Stimulated activated CD8-positive, alpha-beta memory T cell treated with anti-CD3 and anti-CD28 coated beads, Interleukin-15, amount 100 ng/mL, for 48 hours (primary cell): ENCODE measurements around the gene TNFAIP1.
A peak's percentile ranks its signal among the peaks of the same experiment; 100 is the strongest.
"Not testable (repeated sequence)": the region's sequence is repeated elsewhere in the genome, so short reads cannot be mapped to it uniquely, and the experiment has no call there.

Experiments
- DNase-seq, 2 donors: peaks; one replicate each; pipeline ENCODE4 v3.0.0-alpha.2; 2020; ENCODE audit warnings: low read depth in 2 of 2

TNFAIP1 gene, protein sequence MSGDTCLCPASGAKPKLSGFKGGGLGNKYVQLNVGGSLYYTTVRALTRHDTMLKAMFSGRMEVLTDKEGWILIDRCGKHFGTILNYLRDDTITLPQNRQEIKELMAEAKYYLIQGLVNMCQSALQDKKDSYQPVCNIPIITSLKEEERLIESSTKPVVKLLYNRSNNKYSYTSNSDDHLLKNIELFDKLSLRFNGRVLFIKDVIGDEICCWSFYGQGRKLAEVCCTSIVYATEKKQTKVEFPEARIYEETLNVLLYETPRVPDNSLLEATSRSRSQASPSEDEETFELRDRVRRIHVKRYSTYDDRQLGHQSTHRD

DNA sequence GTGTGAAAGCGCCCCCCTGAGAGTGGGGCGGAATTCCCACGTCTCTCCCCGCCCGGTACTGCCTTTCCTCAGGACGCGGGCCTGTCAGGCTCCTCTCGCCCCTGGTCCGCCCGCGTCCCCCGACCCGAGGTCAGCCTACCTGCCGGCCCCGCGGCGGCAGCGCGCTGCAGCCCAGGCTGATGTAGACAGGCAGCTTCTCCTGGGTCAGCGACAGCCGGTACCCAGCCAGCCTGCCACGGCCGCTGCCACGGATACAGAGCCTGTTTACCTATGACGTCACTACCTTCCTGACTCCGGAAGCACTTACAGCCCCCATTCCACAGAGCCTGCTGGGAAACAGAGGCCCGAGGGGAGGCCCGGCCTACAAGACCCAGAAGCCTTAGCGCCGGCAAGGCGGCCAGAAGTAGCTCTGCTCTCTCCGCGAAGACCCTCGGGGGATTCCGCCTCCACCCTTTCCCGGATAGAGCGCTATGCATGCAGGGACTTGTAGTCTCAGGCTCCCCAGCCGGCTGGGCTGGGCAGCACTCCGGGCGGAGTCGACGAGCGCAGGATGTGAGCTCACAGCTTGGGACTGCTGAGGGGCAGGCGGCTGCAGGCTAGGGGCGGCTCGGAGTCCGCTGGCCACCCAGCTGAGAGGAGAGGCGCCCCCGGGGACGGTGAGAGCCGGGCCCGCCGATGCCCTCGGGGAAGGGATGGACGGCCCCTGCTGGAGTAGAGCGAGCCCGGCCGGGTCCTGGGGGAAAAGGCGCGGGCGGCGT is at the start of gene TNFAIP1, which contains the start of gene IFT20:
TSS of gene TNFAIP1 (plus strand) at position 561 of the 758 bp plus-strand sequence. CDS start 3,761 bp downstream, outside the sequence.
TSS of gene IFT20 (minus strand) at position 272 of the 758 bp plus-strand sequence. CDS start 3,487 bp downstream, outside the sequence.
- DNase-seq = peak; percentile 97 to 99

DNA sequence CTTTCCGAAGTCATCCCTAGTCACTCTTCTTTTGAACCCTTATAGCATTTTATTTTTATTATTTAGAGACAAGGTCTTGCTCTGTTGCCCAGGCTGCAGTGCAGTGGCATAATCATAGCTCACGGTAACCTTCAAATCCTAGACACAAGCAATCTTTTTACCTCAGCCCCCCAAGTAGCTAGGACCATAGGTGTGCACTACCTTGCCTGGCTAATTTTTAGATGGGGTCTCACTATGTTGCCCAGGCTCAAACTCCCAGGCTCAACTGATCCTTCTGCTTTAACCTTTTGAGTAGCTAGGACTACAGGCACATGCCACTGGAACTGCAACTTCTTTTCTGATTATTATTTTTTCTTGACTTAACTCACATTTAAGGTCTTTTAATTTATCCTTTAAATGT is 49.6 kb upstream of the TNFAIP1 start:
- no peak for DNase-seq

DNA sequence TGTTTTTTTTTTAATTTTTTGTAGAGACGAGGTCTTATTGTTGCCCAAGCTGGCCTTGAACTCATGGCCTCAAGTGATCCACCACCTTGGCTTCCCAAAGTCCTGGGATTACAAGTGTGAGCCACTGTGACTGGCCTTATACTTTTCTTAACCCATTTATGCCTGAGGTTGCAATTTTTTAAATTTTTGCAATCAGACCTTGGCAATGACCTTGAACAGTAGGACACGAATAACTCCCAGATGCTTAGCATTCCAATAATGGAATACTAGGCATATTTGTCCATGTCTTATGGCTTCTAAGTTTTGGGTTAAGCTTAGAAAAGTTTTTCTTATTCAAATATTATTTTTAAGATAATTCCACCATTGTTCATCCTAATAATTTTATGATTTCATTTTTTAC is 44.9 kb upstream of the TNFAIP1 start:
- no peak for DNase-seq

DNA sequence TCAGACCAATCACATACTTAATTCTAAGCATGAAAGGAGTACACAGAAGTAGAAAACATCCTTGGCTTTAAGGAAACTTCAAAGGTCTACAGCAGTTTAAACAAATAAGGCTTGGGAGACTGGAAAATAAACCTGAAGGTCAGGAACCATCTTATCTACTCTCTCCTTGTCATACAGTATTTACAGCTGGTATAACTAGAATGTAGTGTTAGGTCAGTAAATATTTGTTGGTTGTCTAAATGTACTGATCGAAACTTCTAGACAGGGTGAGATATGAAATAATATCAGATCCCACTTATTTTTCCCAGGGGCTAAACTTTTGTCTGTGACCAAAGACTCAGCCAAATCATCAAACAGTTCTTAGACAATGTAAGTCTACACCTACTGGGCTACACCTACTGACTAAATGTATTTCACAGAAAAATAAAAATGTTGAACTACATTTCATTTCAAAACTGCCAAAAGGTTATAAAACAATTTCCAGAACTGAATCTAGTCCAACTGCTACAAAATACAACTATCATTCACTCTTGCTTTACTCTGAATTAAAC is 43.7 kb upstream of the TNFAIP1 start:
- DNase-seq = no peak

DNA sequence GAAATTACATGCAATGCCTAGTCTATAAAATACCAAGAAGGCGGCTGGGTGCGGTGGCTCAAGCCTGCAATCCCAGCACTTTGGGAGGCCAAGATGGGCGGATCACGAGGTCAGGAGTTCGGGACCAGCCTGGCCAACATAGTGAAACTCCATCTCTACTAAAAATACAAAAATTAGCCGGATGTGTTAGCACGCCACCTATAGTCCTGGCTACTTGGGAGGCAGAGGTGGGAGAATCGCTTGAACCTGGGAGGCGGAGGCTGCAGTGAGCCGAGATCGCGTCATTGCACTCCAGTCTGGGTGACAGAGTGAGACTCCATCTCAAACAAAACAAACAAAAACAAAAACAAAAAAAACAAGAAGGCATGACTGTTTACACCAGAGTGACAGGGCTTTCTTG is 42.7 kb upstream of the TNFAIP1 start:
- DNase-seq = not testable (repeated sequence)

DNA sequence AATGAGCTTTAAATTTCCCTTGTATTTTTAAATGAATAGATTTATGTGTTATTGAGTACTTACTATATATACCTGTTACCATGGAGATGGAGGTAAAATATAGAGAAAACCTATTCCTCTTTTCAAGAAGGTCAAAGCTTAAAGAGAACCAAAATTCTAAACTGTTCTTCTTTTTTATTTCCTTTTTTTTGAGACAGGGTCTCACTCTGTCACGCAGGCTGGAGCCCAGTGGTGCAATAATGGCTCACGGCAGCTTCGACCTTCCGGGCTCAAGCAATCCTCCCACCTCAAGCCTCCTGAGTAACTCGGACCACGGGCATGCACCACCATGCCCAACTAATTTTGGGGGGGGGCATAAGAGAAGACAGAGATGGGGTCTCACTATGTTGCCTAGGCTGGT is 41.6 kb upstream of the TNFAIP1 start:
- DNase-seq = no peak

DNA sequence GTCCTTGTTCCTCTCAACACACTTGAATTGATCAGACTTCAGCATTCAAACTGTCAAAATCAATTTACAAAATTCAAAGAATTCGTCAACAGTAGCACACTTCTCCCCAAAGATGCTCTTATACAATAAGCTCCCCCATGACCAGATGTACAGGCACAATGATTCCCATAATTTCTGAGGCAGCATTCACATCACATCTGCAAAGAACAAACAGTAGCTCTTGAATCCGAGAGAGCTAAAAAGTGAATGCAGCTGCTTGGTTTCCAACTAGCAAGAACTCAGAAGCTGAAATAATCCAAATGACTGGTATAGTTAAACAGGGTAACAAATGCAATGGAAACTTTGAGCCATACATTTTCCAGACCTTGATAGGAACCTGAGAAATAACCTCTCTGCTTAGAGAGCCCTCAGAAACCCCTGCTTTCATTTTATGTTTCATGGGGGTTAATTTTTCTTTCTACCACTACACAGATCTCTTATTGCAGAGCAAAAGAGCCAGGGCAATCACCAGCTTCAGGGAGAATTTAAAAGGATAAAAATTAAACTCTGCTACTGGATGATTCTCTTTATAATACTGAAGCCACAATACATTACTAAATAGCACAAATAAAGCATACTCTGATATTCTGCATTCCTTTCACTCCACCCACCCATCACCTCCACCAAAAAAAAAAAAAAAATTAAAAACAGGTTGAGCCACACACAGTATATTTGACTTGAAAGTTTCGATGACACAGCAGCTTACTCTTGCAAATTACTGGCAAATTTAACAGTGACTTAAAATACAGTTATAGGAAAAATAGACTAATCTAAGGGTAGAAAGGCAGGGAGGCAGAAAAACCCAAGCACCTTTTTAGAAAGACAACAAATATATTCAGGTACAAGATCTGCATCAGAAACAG is 39.6 kb upstream of the TNFAIP1 start:
- no peak for DNase-seq

DNA sequence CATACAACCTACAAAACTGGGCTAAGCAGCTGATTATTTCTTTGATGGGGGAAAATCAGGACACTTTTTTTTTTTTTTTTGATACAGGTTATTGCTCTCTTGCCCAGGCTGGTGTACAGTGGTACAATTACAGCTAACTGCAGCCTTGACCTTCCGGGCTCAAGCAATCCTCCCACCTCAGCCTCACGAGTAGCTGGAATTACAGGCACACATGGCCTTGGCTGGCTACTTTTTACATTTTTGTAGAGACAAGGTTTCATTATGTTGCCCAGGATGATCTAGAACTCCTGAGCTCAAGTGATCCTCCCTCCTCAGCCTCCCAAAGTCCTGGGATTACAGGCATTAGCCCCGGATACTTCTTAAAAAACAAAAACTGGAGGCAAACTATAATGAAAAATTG is 37.1 kb upstream of the TNFAIP1 start:
- no peak for DNase-seq

DNA sequence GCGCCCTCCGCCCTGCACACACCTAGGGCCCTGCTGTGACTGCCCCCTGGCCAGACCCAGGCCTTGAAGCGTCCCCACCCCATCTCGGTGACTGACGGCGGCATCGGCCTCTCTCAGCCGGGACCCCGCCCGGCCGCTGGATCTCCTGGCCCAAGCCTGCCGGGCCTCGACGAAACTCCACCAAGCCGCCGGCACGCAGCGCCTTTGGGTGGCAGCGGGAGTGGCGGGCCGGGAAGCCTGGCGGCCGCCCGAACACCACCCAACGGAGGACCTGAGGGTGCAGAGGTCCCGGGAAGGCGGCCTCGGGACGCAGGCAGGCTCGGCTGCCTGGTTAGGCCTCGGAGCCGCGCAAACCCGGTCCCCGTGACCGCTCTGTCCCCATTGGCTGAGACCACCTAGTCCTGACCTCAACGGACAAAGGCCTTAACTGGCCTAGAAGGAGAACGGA is 28.6 kb upstream of the TNFAIP1 start:
- DNase-seq = no peak

DNA sequence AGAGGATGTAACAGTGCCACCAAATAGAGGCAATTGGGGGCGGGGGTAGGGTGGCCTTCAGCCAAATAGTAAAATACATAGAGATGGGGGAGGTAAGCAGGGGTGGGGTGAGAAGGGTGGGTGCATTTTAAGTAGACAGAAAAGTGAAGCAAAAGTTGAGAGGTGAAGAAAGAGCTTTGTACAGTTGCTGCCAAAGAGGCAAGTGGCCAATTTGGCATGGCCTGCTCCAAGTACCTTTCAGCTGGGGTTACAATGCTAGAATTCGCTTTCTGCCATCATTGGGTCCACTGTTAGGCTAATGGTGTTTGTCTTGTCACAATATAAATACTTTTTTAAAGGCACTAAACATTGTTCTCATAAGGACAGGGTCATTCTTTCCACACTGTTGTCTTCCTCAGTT is 21.7 kb upstream of the TNFAIP1 start:
- DNase-seq = no peak

DNA sequence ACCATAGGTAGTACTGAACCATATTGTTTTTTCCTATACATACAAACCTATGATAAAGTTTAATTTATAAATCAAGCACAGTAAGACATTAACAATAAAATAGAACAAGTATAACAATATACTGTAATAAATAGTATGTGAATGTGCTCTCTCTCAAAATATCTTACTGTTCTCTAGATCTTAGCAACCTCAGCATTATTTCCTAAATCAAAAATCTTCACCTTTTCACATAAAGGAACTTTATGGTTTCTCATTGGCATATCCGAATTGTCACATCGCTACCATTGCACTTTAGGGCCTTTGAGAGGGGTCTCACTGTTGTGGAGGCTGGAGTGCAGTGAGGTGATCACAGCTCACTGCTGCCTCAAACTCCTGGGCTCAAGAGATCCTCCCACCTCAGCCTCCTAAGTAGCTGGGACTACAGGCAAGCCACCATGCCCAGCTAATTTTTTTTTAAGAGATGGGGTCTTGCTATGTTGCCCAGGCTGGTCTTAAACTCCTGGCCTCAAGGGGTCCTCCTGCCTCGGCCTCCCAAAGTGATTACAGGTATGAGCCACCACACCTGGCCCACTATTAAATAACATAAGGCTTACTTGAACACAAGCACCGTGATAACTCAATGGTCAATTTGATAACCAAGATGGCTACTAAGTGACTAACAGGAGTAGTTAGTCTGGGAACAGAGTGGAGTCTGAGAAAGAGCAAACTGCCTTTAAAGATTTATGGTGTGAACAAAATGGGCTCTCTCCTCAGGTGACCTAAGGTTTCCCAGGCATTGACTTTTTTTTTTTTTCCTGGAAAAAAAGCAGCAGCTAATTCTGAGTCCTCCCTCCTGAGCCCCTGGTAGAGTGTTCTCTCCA is 19.5 kb upstream of the TNFAIP1 start:
- DNase-seq = no peak

DNA sequence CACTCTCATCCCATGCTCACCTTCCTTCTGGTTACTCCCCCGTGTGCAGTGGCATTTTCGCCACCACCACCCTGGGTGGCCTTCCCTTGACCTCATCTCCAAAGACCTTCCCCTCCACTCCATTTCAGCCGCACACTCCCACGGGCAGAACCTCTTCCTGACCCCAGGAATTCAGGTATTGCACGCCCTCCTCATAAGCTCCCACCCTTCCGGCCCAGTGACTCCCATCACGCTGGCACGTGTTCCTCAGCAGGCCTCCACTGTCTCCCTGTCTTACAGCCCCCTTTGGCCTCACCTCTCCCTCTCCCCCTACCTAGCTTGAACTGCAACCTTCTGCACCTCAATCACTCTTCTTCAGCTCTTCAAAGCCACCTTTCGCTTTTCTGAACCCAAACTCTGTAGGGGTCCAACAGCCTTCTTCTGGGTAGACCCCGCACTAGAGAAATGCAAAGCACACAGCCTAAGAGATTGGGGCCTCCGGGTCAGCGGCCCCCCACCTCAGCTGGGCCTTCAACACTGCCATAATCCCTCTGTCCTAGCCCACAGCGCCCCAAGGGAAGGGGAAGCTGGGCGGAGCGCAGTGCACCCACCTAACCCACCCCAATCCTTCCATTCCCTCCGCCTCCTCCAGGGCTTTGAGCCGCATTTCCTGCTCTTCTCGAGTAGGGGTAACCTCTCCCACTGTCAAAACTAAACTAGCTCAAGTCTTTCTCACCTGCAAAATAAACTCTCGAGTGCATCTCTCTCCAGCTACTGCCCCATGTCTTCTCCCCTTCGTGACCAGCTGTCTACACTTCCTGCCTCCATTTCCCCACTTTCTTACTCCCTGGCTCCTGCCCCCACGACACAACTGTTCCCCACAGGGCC is 18.2 kb upstream of the TNFAIP1 start:
- no peak for DNase-seq

DNA sequence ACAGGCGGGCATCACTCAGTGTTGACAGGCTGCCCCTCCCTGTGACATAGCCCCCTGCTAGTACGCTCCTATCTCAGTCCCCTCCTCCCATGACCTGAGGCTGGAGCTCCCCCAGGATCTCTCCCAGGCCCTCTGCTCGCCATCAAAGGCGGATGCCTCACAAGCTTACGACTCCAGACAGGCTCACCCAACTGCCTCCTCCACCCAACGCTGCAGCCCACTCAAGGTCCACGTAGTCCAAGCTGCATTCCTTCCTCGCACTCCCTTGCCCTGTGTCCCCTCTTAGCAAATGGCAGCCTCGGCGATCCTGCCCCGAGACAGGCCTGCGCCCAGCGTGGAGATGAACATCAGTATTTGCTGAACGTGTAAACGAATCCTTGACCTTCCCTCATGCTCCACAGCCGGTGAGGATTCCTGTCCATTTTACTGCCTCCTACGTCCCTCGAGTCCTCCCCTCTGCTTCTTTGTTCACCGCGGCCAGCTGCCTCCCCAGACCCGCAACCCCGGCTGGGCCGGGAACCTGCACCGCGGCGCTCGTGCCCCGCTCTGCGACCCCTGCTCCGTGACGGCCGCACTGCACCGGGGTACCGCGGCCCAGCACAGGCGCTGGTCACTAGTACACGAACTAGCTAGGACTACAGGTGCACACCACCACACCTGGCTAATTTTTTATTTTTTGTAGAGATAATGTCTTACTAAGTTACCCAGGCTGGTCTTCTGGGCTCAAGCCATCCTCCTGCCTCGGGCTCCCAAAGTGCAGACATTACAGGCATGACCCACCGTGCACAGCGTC is 17.4 kb upstream of the TNFAIP1 start:
- DNase-seq = no peak

DNA sequence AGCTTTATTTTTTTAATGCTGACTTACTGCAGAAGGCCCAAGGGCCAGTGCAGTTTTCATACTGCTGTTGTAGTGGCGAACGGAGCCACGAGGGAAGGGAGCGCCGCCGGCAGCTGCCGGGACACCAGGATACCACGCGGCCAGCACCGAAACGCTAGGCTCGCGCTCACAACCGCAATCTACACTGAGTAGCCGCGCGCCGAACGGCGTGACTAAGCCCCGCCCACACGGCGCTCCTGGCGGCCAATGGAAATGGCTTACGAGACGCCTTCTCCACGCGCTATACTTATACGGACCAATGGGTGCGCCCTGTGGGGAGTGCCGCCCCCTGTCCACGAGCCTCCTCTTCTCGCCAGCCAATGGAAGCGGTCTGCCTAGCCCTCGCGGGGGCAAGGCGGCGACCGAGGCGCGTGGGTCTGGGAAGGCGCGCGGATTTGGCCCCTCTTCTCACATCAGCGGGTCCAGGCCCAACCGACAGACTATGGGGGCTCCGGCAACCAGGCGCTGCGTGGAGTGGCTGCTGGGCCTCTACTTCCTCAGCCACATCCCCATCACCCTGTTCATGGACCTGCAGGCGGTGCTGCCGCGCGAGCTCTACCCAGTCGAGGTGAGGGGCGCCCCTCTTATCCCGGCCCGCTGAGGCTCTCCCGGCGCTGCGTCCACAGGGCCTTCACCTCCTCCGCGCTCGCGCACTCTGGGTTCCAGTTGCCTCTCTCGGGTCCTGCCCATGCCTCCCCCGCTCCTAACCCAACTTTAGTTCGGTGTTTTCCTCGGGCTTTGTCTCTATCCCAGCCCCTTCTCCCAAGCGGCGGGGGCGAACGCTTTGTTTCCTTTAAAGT is 16.6 kb upstream of the TNFAIP1 start, which contains the start of gene TMEM97:
TSS of gene TMEM97 (plus strand) at position 442 of the 839 bp plus-strand sequence. CDS start at position 482, 40 bp downstream.
- peak; percentile 93 to 95 for DNase-seq

DNA sequence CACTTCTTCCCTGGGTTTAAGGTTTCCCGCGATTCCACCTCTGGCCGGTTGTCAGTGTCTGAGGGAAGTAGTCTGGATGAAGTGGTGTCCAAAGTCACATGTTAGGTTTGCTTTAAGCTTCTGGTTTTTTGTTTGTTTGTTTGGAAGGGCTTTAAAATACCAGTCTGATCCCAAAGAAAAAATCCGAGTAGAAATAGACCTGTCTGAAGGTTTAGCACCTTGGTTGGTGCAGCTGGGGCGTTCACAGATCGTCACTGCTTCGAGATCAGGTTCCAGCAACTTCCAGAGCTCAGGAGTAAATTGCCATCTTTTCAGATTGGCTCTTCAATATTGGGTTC is 16.0 kb upstream of the TNFAIP1 start:
- no peak for DNase-seq

DNA sequence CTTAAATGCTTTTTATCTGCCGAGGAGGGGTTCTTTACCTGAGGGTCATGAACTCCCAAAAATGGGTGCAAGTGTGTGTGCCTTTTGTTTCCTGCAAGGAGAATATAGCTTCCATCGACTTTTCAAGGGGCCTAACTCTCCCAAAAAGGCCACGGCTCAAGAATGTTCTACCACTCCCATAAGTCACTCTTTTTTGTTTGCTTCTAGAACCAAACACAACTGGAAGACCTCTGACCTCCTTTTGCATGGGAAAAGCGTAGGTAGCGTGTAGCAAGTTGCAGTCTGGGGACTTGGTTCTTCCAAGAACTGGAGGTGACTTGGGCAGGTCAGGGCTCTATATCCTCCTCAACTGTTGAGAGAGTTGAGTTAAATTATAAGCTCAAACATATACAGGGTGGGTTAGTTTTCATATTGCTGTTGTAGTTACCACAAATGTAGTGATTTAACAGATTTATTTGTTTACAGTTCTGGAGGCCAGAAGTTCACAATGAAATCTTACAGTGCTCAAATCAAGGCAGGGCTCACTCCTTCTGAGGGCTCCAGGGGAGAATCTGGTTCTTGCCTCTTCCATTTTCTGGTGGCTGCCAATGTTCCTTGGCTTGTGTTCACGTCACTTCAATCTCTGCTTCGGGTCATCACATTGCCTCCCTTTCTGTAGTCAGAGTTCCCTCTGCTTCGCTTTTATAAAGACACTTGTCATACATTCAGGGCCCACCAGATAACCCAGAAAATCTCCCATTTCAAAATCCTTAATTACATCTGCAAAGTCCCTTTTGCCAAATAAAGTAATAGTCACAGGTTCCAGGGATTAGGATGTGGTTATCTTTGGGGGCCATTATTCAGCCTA is 15.1 kb upstream of the TNFAIP1 start:
- no peak for DNase-seq

DNA sequence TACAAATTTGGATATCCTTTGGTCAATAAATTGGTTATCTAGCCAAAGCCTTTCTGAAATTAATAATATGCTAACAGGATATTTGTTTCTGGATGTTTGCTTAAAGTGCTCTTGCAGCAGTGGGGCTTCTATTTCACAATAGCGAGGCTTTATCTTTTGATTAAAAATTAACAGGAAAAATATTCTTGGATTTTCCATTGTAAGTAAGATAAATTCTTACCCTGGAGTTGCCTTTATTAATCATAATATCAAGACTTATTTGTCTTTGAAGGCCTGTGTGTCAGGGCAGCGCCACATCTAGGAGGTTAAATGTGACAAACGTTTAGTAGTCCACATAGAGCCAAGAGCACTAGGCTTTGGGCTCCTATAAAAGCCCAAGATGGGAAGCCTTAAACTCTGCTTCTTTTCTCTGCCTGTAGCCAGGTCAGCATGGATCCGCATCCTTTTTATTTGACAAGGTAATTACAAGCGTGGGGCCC is 11.3 kb upstream of the TNFAIP1 start:
- DNase-seq = no peak
